ENCODE results near the gene YEATS2. TPM values are rescaled to one million over a fixed set of nuclear protein-coding genes. Genes with fewer than 3 reads are reported as not detected.

Gene YEATS2
- total and polyA plus RNA-seq, 2 of the 4 experiments (the other 2 are of a cell fraction), result 30.1 to 43.0 TPM

DNA sequence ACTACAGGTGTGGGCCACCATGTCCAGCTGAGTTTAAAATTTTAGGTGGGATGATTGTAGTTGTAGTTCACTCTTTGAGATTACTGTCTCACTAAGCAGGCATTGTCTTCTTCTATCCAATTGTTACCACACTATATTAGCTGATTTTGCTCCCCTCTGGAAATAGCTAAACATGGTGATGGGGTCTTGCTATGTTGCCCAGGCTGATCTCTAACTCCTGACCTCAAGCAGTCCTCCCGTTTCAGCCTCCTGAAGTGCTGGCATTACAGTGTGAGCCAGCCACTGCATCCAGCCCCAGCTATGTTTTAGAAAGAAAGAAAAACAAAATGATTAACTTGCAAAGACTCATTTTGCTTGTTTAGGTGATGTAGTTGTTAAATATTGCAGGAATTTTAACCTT, 30.6 kb downstream of the YEATS2 start:
- no CpG with 5 or more reads among the region's 1 CpG for WGBS, 2 experiments (ENCODE audit: extremely low coverage in 2 of 2, insufficient read length in 1 of 2)
- no peak overlapping the region for H2BK5ac ChIP-seq (ENCODE audit: low read depth, low read length, poor library complexity, severe bottlenecking)
- intact Hi-C loops (cut with micrococcal nuclease), result loop anchor here (10.0 kb wide), 1 partner anchor 47 kb away; no protein-coding TSS in a partner anchor
- H4K8ac ChIP-seq (ENCODE audit: low read depth in 2 of 2, low read length in 2 of 2), result no peak overlapping the region
- TF ChIP-seq SMC3 (IDR thresholded peaks at IDR 0.05; ENCODE audit: low read depth, low read length) (no peak), BHLHE40 (IDR thresholded peaks at IDR 0.05; ENCODE audit: low read depth, low read length) (no peak), MXI1 (IDR thresholded peaks at IDR 0.05; ENCODE audit: borderline replicate concordance, low read depth, low read length) (no peak)
- H3K27me3 ChIP-seq (ENCODE audit: control insufficient read depth, insufficient read depth, low read length), result no peaks in the 10 kb centered on the region
- ChIA-PET CTCF (no interaction called here), POLR2A (ENCODE audit: unreplicated experiment) (no interaction called here)
- no peaks in the 10 kb centered on the region for H3K9me3 ChIP-seq (ENCODE audit: control insufficient read depth, insufficient read depth, low read length)
- H3K36me3 ChIP-seq (ENCODE audit: control insufficient read depth, insufficient read depth, low read length), result peaks cover 50% of the 10 kb centered on the region
- dilution Hi-C loops (cut with HindIII; ENCODE audit: low sequenced_read_pairs, unreplicated experiment), result no loop called here
- no peak overlapping the region for H2BK120ac ChIP-seq (ENCODE audit: low read depth, low read length)
- H4K20me1 ChIP-seq (ENCODE audit: insufficient read depth, low read length), result no peaks in the 10 kb centered on the region
- no peak overlapping the region for H3K18ac ChIP-seq (ENCODE audit: low read depth, low read length)
- ATAC-seq (ENCODE audit: low read depth), result no peak
- no peak overlapping the region for H2AK5ac ChIP-seq (ENCODE audit: low read depth, low read length)
- H3K4me3 ChIP-seq (ENCODE audit: insufficient read depth, low read depth, low read length), result no peak overlapping the region
- H4K5ac ChIP-seq (ENCODE audit: low read depth, low read length), result no peak overlapping the region
- H2BK15ac ChIP-seq (ENCODE audit: low read depth, low read length), result no peak overlapping the region
- no peak overlapping the region for H3K27ac ChIP-seq (ENCODE audit: insufficient read depth, low read length)
- no peak overlapping the region for H3K23ac ChIP-seq (ENCODE audit: low read depth, low read length)
- no peaks in the 10 kb centered on the region for H3K4me1 ChIP-seq (ENCODE audit: control insufficient read depth, insufficient read depth, low read length)
- no TSS peak for BruUV-seq (replicated peaks)
- H3K14ac ChIP-seq (replicated peaks; ENCODE audit: low read depth, low read length), result no peak overlapping the region
- H2BK20ac ChIP-seq (ENCODE audit: low read depth, low read length), result no peak overlapping the region
- H3K4me2 ChIP-seq (ENCODE audit: low read depth, low read length), result no peak overlapping the region
- no peak for DNase-seq
- H3K4ac ChIP-seq (ENCODE audit: low read depth, low read length), result no peak overlapping the region
- peaks cover 8 to 21% of the 10 kb centered on the region in 2 experiments for H3K79me1 ChIP-seq (ENCODE audit: low read depth in 1 of 2, low read length in 2 of 2)
- no peak overlapping the region for H3K9ac ChIP-seq (ENCODE audit: low read depth, low read length)
- peaks cover 2% of the 10 kb centered on the region; the same call in 1 of the 2 replicates for H3K9me1 ChIP-seq (ENCODE audit: insufficient read depth, low read length)
- in situ Hi-C loops (cut with MboI; ENCODE audit: low sequenced_read_pairs), result no loop called here
- no peak overlapping the region for H2AFZ ChIP-seq (replicated peaks; ENCODE audit: low read length, poor library complexity)
- no peak overlapping the region for H2AK9ac ChIP-seq (replicated peaks; ENCODE audit: low read depth, low read length, poor library complexity)
- no peak overlapping the region for H4K91ac ChIP-seq (ENCODE audit: insufficient read depth, low read depth, low read length)
- no peak overlapping the region for H3K56ac ChIP-seq (ENCODE audit: extremely low read depth, insufficient read depth, low read length)

All from IMR-90 (cell line).